ENCODE measurements around the gene ZNF853.

The ZNF853 gene

DNA sequence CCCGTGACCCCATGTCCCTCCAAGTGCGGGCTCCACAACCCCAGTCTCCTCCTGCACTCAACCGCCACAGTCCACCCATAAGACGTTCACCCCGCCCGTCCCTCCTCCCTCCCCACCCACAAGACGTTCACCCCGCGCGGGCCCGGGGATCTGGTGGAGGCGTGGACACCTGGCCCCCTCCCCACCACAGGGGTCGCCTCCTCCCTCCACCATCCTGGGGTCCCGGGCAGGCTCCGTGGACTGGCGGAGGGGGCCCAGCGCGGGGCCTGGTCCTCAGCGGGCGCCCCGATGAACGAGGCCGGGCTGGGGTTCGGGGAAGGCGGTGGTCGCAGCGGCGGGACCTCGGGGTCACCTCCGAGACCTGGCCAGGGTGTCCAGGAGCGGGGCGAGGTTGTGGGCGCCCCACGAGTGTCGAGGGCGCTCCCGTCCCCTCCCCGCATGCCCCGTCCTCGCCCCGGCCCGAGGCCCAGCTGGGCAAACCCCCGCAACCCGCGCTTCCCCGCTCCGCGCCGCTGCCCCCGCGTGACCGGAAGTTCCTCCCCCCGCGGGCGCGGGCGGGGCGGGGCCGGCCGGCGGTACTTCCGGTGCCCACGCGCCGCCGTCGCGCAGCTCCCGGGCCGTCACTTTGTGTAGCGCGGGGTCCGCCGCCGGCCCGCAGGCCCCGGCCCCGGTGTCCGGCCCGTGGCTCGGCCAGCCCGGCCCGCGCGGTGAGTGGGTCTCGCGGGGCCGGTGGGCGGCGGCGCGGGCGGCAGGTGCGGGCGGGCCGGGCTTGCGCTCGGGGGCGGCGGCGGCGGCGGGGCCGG lies 21.5 kb downstream of the ZNF853 start, which contains the start of gene ZNF316:
ZNF316 (plus strand) TSS at position 578 of the 803 bp plus-strand sequence. CDS start 5,092 bp downstream, outside the sequence.
- no peak for DNase-seq (ENCODE audit: low read depth)

DNA sequence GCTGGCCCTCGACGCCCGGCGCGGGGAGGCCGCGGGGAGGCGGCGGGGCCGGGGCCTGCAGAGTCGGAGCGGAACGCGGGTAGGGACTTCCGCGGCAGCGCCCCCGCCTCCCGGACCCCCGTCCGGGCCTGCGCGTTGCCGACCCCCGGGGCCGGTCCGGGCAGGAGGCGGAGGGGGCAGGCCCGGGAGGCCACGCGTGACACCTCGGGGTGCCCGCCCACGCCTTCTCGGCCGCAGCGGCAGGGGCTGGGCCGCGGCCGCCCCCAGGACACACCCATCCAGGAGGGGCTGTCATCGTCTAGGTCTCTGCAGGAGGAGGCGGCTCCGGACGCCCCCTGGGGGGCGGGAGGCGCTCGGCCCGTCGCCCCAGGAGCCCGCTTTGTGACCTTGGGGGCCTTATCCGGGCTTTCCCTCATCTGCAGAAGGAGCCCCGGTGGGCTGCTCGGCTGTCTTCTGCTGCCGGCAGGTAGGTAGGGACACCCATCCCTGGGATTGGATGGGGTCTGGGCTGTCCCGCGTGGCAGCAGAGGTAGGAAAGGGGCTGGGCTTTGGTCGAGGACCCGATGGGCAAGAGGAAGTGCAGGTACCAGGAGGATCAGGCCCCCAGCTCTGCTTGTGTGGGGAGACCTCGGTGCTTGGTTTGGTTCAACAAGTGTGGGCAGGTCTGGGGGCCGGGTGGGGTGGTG lies 22.3 kb downstream of the ZNF853 start:
- DNase-seq (ENCODE audit: low read depth), result no peak

DNA sequence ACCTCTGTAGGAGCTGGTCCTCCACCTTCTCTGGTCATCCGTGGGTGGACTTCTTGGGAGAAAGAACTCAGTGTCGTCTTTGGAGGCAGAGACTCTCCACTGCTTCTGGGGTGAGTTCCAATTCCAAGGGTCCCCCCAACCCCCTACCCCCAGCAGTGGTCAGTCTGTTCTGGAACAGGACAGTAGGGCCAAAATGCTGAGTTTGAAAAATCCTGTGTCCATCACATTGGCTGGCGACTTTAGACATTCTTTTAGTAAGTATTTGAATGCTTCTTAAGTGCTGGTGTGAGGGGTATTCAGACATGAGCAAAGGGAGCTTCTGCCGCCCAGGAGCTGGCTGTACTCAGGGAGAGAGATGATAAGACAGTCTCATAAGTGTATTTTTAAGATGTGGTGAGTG lies 23.6 kb downstream of the ZNF853 start:
- DNase-seq (ENCODE audit: low read depth), result no peak

DNA sequence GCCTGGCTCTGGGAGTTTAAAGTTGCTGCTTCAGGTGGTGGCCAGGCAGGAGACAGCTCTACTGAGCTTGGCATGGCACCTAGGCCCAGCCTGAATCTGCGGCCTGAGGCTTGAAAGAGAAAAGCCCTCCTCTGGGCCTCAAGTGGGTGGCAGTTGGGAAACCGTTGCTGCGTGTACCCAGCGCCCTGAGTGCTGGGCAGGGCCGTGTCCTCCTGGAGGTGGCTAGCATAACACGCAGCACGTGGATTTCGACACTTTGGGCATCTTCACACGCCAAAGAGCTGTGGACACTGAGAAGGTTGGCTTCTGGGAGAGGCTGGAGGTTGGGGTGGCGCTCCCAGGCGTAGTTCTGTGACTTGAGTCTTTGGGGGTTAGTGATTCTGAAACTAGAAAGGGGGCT lies 24.2 kb downstream of the ZNF853 start:
- DNase-seq (ENCODE audit: low read depth), result no peak

DNA sequence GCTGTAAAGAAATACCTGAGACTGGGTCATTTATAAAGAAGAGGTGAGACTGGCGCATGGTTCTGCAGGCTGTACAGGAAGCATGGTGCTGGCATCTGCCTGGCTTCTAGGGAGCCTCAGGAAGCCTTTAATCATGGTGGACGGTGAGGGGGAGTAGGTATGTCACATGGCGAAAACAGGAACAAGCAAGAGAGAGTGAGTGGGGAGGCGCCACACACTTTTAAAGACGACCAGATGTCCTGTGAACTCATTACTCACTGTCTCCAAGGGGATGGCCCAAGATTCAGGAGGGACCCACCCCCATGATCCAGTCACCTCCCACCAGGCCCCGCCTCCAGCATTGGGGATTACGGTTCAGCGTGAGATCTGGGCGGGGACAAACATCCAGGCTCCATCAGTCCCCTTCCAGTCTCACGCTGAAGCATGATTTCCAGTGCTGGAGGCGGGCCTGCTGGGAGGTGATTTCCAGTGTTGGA lies 24.9 kb downstream of the ZNF853 start:
- no peak for DNase-seq (ENCODE audit: low read depth)

DNA sequence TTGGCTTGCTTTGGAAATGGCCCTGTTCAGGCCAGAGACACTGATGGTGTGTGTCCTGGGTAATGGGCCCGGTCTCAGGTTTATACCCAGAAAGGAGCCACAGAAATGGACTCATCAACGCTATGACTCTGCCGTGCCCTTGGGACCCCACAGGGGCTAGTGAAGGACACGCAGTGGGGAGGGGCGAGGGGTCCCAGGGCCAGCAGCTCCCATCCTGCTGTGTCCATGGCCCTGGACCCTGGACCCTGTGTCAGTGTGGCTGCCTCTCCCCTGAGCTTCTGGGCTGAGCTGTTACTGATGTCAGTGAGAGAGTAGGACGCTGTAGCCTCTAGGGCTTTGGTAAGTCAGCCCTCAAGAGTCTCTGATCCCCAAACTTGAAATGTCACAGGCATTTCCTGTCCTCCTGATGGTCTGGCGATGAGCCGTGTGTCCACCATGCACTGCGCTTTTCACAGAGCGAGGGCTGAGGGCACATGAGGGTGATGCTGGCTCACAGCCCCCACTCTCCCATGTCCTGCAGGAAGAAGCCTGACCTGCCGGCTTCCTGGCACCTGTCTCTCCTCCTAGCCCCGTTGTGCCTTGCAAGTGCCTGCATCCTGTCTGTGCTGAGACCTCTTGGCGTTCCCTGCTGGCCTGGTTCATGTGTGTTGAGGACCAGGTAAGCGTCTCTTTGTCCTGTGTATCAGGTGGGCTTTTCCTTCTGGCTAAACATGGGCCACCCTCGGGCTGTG lies 26.1 kb downstream of the ZNF853 start:
- DNase-seq (ENCODE audit: low read depth), result no peak

DNA sequence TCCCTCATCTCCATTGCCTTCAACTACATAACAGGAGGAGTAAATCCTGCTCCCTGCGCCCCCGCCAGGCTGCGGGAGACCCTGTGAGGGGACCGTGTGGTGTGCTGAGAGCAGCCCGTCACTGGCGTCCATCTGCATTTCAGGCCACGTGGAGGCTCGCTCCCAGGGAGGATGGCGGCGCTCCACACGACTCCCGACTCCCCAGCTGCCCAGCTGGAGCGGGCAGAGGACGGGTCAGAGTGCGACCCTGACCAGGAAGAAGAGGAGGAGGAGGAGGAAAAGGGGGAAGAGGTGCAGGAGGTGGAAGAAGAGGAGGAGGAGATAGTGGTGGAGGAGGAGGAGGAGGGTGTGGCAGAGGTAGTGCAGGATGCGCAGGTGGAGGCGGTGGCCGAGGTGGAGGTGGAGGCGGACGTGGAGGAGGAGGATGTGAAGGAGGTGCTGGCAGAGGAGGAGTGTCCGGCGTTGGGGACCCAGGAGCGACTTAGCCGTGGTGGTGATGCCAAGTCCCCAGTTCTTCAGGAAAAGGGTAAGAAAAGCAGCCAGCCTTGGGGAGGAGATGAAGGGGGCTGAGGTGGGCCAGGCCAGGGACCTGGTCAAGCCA lies 26.9 kb downstream of the ZNF853 start:
- DNase-seq (ENCODE audit: low read depth), result no peak

DNA sequence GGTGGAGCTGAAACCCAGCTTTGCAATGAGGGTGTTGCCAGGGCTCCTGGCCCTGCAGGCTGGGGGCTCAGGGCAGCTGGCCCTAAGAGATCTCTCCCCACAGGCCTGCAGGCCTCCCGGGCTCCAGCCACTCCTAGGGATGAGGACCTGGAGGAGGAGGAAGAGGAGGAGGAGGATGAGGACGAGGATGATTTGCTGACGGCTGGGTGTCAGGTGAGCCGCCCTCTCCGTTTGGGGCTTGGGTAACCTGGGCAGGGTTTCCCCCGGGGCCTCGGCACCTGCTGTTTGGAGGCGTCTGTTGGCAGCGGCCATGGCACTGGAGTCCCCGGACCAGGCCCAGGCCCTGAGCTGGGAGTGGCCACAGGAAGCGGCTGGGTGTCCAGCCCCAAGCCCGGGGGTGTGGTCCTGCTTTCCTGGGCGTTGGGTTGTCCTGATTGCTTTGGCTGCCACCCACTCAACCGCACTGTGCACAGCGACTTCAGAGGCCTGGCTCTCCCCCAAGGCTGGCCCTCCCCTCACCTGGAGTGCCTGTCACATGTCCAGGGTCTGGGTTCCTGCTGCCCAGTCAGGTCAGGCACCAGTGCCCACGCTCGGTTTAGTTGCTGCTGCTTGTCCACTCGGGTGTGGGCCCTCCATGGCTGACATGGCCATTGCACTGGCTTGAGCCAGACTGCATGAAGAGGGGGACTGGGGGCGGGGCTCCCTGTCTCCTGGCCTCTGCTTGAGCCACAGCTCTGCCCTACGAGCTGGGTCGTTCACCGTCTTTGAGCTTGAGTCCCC lies 27.6 kb downstream of the ZNF853 start:
- no peak for DNase-seq (ENCODE audit: low read depth)

DNA sequence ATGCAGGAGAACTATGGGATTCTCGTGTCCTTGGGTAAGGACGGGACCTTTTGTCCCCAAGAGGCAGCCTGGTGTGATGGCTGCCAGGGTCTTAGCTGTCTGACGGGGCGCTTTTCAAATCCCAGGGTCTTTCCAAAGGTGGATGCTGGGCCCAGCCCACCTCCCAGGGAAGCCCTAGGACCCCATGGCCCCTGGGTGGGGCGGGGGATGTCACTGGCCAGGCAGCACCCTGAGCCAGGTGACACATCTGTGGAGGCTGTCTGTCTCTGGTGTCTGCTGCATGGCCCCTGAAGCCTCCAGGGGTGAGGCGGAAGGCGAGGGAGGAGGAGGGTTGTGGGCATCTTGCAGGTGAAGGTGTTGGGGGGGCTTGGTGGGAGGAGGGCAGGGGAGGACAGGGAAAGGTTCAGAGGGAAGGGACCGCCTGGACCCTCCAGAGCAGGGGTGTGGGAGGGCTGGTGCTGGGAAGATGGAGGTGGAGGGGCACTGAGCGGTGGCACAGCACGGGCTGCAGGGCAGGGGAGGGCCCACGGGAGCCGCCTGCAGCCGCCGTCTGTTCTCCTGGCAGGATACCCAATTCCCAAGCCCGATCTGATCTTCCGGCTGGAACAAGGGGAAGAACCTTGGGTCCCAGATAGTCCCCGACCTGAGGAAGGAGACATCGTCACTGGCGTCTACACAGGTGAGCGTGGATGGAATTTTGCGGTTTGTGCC lies 28.7 kb downstream of the ZNF853 start:
- no peak for DNase-seq (ENCODE audit: low read depth)

DNA sequence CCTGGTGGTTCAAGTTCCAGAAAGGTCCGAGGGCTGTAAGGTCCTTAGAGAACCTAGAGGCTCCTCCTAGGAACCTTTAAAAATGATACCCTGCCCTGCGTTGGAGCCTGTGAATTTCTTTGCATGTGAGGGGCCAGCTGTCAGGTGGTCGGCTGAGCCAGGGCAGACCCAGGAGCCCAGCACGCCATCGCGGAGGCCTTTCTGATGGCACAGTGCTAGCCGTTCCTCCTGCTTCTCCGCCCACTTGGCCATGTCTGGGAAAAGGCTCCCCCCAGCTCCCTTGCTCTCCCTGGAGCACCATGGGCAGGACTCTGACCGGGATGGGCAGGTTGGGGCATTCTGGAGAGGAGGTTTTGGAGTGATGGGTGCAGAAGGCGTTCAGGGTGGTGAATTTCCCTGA lies 29.3 kb downstream of the ZNF853 start:
- no peak for DNase-seq (ENCODE audit: low read depth)

DNA sequence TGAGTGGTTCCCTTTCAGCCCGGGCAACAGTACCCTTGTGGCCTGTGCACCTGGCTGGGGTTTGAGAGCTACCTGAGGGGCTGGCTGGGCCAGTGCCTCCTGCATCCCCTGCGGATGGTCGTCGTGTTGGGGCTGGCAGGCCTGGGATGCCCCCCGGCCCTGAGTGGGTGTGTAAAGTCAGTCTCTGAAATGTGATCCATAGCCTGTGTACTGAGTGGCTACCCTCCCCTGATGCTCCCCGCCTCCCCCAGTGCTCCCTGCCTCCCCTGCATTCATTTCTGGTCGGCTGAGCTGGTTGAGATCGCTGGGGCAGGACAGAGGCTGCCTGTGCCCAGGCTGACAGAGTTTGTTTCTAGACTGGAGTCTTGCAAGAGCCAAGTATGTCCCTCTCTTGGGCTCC lies 31.1 kb downstream of the ZNF853 start:
- no peak for DNase-seq (ENCODE audit: low read depth)

DNA sequence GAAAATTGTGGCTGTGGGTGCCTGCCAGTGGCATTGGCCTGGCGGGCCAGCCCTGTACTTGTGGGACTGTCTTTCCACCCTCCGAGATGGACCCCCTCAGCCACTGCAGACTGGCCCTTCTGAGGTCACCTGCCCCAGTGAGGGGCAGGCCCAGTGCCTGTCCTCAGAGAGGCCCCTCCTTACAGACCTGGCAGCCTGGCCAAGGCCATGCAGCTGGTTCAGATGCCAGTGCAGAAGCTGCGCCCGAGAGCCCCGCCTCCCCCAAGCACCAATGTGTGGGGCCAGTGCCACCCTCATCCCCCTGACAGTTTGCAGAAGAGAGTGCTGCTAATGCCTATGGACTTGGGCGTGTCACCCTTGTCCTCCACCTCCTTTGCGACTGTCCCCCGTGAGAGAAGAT lies 31.7 kb downstream of the ZNF853 start:
- no peak for DNase-seq (ENCODE audit: low read depth)

DNA sequence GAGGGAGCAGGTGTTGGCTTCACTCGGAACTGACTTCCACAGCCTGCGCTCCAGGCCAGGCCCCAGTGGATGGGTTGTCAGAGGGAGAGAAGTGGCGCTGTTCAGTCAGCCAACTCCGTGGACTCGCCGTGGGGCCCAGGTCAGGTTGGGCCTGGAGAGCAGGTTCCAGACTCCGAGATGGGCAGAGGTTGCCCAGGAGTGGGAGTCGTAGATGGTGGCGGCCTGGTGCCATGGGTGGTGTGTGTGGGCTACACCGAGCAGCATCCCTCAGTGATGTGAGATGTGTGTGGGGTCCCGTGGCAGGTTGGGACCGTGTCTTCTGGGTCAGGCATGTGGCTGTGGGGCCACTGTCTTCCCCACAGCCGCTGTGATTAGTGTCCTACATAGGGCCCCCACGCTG lies 32.1 kb downstream of the ZNF853 start:
- no peak for DNase-seq (ENCODE audit: low read depth)

DNA sequence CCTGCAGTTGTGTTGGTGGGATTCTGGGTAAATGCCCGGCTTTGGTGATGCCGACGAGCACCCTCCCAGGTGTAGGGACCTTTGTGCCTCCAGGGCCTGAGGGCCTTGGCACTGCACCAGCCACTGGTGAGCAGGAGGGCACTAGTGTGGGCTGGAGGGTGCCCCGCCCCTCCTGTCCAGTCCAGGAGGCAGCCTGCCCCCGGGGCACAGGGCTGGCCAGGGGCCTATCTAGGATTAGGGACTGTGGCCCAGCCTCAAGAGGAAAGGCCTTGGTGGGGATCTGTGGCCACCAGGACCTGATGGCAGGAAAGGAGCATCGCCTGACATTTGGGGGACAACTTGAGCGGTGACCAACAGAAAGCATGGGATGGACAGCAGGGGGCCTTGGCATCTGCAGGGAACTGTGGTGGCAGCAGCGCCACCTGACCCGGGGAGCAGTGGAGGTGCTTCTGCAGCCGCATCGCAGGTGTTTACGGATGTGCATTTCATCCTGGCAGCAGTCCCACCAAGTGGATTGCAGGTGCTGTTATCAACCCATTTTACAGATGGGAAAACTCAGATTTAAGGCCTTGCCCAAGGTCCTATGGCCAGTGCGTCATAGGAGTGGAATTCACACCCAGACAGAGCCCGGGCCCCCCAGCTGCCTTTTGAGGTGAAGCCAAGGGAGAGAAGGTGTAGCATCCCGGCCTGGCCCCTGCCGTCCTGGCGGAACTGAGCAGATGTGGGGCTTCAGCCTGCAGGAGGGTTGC lies 32.8 kb downstream of the ZNF853 start:
- DNase-seq (ENCODE audit: low read depth), result no peak

DNA sequence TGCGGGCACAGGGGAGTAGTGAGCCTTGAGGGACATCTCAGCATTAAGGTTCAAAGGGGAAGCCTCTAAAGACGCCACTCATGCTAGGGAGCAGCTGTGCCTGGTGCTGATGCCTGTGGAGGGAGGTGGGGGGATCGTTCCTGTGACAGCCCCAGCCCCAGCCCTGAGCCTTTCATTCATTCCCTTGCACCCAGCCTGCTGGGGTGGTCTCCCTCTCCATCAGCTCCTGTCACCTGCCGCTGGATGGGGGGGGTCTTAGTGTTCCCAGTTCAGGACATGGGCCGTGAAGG lies 33.4 kb downstream of the ZNF853 start:
- DNase-seq (ENCODE audit: low read depth), result no peak

DNA sequence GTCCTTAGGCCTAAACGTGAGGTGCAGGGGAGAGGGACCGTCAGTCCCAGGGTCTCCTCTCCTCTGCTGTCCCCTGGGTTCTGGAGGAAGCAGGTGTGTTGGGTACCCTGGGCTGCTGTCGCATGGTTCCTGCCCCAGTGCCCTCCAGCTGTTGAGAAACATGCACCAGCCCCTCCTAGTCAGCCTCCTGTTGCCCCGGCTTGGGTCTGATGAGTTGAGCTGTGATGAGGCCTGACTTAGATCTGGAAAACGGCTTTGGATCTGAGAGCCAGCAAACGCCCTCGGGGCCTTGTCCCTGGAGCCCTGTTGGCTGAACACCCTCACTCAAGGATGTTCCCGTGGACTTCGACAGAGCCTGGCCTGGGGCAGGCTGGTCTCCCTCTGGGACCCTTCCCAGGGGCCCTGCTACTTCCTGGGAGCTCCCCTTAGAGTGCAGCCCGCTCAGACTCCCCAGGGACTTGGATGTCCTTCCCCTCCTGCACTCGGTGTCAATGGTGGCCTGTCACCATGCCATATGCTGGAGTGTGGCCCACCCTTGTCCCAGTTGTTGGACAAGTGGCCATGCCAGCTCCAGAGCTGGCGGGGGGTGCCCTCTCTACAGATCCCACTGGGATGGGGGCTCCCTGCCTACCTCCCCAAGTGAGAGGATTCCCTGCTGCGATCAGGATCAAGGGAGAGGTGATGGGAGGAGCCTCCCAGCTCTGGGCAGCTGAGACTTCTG lies 34.0 kb downstream of the ZNF853 start:
- DNase-seq (ENCODE audit: low read depth), result no peak

DNA sequence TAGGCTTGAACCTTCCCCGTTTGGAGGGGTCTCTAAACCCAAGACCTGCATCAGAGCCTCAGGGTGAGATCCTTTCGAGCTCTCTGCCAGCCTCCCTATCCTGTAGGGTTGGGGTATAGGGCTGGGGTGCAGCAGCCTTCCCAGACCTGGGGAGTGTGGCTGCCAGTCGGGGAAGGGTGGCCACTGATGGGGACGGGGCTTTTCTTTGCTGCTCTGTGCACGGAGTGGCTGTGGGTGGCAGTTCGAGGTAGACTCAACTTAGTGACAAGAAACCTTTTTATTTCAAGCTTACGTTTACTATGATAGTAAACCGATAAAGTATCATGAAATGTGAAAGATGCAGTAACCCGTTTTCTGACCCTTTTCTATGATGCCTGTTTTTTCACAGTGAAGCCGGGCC lies 34.7 kb downstream of the ZNF853 start:
- no peak for DNase-seq (ENCODE audit: low read depth)

DNA sequence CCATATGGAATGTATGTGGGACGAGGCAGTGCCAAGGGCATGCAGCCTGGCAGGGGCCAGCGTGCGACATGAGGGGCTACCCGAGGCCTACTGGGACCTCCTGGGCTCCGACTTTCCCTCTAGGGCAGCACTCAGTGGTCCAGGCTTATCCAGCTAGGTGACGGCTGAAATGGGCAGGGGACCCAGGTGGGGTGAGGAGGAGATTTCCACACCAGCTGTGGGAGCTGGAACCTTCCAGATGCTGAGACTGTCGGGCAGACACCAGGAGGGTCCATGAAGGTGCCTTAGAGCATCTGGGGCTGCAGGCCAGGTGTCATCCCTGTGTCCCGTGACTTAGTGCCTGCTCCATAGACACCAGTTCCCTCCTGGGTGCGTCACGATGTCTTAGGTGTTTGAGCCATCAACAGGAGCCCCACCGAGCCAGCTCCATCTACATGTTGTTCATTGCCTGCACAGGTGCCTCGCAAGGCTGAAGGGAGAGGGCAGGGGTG lies 35.2 kb downstream of the ZNF853 start:
- no peak for DNase-seq (ENCODE audit: low read depth)

DNA sequence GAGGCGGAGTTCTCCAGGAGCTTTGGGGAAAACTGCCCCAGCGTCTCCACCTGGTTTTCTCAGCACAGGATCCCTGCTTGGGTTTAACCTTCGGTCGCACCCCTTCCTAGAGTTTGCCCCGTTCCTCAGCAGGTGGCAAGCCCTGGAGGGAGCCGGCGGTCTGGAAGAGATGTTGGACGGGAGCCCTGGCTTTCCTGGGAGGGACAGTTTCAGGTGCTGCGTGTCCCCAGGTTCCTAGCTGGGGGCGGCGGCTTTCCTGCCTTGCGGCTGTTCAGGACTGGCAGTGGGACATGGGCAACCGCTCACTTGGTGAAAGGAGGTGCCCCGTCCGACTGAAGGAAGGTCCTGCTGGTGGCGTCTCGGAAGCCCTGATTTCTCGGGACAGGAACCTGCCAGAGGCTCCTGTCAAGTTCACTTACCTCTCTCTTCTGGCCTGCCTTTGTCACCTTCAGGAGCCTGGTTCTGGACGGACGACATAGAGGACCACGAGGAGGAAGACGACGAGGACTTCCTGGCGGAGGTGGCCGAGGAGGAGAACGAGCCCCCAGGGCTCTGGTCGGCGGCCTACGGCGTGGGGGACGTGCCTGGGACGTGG lies 36.5 kb downstream of the ZNF853 start:
- no peak for DNase-seq (ENCODE audit: low read depth)
